Stimulated activated CD8-positive, alpha-beta memory T cell treated with anti-CD3 and anti-CD28 coated beads, Interleukin-4, amount 100 ng/mL, for 4 hours (primary cell): Measurements from ENCODE around the gene SBK1.

Experiments
- DNase-seq, 2 donors: peaks; one replicate each; pipeline ENCODE4 v3.0.0-alpha.2; 2020; ENCODE audit warnings: low read depth in 2 of 2, low spot score in 1 of 2

The SBK1 gene

DNA sequence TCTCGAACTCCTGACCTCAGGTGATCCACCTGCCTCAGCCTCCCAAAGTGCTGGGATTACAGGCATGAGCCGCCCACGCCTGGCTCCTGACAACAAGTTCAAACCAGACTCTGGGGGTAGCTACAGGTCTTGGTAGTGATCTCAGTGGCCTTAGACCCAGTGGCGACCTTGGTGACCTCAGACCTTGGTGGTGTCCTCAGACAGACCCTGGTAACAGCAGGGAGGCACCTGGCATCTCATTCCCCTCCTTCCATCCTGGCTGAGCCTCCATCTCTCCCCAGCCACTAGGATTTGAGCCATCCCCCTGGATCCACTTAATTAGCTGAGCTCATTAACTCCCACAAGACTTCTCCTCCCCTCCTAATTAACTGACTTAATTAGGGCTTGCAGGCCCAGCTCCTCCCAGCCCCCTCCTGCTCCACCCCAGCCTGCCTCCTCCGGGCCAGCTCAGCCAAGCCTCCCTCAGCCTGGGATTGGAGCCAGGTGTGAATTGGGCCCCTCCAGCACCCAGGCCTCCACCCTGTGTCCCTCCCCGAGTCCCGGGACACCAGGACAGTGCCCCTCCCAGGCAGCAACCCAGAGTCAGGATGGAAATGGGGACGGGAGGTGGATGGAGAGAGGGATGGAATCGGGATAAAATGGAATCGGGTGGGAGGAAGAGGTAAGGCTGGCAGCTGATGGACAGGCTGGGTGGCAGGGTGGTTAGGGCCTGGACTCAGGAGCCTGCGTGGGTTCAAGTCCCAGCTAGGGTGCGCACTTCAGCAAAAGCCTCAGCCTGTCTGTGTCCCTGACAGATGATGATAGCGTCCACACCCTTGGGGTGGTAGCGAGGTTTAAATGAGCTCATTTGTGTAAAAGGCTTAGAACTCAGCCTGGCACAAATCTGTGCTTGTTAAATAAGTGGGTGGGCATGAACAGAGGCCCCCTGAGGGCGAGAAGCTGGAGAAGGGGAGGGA, 11.2 kb upstream of the SBK1 start:
- DNase-seq = no peak

DNA sequence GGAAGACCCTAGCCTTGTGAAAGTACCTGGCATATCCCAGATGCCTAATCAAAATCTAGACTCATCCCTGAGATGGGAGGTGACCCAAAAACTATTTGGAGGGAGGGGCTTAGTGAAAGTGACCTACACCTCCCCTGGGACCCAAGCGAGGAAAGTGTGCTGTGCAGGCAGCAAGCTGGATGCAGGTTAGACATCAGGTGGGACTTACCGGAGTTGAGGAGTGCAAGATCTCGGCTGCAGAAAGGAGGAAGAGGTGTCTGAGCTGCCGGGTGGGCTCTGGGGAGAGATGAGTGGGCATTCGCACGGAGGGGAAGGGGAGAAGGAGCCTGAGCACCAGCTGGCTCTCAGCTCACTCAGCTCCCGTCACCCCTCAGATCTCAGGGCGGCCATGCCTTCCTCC, 10.3 kb upstream of the SBK1 start:
- no peak for DNase-seq

DNA sequence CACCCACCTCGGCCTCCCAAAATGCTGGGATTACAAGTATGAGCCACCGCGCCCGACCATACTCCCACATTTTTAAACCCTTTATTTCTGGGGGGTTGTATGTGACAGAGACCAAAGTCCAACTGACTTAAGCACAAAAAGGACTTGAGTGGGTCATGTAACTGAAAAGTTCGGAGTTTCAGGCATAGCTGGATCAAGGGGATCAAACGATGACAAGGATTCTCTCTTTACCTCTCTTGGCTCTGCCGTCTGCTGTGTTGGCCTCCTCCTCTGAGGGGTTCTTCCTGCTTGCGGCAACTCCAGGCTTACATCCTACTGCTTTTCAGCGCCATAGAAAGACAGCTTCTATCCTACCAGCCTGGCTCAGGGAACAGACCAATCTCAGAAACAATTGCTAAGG, 9.2 kb upstream of the SBK1 start:
- no peak for DNase-seq

DNA sequence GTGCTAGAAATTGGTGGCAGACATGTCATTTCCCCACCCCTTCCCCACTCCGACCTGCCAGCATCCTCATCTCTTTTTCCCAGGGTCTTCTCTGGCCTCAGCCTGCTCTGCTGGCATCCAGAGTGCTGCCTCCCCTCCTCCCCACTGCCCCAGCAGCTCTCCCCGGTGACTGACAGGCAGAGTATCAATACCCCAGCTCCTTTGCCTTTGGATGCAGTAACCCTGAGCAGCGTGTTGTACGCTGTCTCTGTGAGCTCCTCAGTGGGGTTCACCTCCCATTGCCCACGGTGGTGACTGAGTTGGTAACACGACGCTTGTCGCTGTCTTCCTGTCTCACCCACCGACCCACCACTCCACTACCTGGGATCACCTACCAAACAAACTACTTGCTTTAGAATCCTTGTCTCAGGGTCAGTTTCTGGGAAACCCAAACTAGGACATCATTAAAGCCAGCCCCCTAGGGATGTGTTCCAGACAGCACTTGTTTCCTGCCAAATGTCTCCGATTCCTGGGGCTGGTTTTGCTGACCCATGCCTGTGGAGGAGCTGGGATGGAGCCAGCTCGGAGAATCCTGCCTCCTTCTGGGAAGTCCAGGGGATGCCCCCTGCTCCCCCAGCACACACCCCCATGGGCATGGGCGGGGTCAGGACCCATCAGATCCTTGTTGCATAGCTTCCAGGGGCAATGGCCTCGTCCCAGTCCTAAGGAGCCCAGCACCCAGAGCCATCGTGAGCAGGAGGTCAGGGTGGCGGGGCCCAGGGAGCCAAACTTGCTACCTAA, 8.3 kb upstream of the SBK1 start:
- no peak for DNase-seq

DNA sequence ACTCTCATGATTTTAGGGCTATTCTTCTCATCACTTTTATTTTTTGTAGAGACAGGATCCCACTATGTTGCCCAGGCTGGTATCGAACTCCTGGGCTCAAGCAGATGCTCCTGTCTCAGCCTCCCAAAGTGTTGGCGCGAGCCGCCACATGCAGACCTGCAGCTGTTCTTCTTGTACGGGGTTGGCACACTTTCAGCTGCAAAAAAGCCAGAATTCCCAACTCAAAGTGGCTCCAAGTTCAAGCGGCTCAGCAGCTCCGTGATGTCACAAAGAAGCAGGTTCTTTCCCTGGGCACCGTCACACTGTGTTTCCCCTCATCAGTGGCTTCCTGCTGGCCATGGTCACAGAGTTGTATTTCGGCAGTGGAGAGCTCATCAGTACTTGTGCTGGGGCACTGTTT, 6.7 kb upstream of the SBK1 start:
- no peak for DNase-seq

DNA sequence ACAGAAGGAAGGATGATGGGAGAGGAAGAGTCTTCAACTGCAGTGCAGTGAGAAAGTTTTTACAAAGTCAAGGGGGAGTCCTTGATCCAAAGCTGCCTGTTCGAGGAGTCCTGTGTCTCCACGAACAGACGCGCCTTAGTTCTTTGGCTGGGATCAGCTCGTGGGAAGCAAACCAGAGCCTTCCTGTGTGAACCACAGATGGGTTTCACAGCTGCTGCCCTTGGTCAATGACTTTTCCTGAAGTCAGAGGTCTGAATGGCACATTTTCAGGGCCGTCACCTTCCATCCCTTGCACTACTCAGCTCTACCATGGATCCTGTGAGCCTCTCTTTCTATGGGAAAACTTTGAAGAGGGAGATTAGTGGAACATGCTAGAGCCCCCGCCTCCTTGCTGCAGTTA, 4.2 kb upstream of the SBK1 start:
- no peak for DNase-seq

DNA sequence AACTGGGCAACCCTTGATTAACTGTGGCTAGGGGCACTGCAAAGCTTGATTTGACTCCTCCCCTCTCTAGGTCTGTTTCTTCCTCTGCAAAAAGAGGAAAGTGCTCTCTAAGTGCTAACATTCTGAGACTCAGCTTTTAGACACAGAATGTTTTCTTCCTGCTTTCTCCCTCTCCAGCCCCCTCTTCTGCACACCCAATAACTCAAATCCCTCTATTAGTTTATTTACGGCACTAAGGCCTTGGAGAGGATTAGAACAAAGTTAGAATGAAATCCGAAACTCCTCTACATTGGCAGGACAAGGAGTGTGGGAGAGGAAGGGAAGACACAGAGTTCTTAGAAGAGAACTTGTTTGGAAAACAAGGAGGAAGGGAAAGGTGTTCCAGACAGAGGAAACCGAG, 3.3 kb upstream of the SBK1 start:
- DNase-seq = no peak

DNA sequence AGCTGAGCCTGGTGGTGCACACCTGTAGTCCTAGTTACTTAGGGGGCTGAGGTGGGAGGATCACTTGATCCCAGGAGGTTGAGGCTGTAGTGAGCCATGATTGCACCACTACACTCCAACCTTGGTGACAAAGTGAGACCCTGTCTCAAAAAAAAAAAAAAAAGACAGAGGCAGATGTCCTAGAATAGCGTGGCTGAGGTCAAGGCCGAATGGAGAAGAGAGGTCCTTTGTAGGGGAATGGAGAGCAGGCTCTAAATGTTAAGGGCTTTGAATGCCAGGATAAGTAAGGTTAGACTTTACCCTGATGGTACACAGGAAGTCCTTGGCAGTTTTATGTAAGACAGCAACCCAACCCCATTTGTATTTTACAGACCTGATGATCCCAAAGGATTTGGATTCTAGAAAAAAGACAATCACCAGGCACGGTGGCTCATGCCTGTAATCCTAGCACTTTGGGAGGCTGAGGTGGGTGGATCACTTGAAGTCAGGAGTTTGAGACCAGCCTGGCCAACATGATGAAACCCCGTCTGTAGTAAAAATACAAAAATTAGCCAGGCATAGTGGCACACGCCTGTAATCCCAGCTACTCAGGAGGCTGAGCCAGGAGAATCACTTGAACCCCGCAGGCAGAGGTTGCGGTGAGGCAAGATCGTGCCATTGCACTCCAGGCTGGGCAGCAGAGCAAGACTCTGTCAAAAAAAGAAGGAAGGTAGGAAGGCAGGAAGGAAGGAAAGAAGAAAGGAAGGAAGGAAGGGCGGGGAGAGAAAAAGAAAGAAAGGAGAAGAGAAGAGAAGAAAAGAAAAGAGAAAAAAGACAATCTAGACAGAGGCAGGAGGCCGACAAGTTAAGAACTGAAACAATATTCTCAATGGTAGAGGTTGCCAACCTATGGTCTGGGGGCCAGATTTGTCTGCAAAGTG, 2.1 kb upstream of the SBK1 start:
- DNase-seq = no peak

DNA sequence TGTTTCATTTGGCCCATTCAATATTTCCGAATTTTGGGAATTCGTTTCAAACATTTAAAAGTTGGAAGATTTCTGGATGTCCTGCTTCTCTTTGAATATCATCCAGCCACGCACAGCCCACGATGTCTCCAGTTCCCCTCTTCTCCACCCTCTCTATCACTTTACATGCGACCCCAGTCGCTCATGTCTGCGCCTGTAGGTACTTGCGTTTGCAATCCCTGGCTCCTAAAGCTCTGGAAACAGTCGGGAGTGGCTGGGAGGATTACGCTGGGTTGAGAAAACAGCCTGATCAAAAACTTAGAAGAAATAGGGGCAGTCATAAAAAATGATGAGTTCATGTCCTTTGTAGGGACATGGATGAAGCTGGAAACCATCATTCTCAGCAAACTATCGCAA, 1.5 kb upstream of the SBK1 start:
- DNase-seq = no peak

DNA sequence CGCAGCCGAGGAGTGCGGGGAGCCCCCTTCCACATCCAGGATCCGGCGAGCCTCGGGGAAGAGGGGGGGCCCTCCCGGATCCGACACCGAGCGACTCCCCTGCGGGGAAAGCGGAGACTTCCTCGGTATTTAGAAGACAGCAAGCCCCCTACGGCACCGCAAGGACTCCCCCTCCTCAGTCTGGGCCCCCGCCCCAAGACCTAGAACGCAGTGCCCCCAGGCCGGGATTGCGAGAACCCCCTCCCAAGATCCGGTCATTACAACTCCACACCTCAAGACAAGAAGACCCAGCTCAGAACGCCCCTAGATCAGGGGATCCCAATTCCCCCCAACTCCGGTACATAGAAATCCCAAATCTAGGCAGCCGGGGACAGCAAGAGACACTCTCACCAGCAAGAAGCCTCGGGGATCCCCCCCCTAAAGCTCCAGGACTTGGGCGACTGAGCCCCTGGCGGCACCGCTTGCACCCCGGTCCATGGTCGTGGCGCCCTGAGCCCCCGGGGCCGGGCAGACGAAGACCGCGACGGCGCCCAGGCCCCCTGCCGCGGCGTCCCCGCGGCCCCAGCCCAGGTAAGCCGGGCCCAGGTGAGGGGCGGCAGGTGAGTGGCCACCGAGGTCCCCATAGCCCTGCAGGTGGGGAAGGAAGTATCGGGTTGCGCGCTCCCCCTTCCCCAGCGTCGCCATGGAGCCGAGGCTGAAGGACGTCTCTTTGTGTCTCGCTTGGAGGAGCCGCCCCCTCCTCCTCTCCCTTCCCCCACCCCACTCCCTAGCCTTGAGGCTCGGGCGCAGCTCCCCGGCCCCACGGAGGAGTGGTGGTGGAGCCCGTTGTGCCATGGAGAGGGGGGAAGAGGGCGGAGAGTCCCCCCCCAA, 641 bp downstream of the SBK1 start:
- no peak for DNase-seq

DNA sequence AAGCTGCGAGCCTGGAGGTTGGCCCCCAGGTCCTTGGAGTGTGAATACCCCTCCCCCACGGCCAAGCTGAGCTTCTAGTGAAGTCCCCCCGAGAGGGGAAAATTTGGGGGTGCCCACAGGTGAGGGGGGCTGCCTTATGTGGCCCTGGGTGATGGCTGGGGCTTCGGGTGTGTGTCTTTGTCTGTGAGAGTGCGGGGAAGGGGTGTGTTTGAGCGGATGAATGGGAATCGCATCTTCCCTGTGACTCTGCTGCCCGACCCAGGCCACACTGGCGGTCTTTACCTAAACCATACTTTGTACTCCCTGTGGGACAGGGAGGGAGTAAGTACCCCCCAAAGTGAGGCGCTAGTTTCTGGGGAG, 1.3 kb downstream of the SBK1 start:
- DNase-seq = no peak

DNA sequence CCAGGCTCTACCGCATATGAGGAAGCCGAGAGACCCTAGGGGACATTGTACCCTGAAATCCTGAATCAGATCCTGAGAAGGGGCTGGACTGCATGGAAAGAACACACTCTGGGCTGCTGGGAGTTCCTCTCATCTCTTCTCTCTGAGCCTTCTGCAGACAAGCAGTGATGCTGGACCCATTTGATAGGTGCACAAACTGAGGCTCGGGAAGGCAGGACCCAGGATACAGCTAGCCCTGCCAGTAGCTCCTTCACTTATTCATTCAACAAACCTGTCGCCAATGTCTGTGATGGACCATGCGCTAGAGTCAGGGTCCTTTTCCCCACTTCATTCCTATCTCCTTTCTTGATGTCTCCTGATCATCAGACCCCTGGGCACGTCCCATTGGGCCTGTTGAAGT, 1.9 kb downstream of the SBK1 start:
- DNase-seq = no peak

DNA sequence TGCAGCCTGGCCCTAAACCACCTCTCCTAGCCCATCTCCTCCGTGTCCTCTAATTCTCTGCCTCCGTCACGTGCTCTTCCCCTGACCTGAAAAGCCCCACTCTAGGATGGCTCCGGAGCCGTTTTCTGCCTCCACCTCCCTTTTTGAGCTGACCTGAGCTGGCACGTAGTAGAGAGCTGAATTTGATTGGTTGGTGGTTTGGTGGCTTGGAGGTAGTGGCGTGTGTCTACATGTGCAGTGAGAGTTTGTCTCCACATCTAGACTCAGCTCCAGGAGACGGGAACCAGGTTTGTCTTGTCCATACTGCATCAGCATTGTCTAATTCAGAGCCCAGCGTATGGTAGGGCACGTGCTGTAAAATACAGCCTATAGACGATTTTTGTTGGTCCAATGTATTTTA, 3.0 kb downstream of the SBK1 start:
- DNase-seq = no peak

DNA sequence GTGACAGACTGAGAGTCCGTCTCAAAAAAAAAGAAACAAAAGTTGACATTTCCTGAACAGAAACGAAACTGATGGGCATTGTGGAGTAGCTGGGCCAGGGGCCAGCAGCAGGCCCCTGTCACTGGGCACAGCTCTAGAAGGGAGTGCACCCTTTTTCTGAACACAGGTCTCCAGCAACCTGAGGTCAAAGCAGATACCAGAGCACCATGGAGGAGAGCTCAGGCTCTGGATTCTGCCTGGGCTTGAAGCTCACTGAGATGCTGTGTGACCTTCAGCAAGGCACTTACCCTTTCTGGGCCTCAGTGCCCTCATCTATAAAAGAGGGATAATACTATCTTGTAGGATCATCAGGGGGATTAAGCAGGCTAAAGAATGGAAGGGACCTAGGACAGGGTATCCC, 5.0 kb downstream of the SBK1 start:
- no peak for DNase-seq

DNA sequence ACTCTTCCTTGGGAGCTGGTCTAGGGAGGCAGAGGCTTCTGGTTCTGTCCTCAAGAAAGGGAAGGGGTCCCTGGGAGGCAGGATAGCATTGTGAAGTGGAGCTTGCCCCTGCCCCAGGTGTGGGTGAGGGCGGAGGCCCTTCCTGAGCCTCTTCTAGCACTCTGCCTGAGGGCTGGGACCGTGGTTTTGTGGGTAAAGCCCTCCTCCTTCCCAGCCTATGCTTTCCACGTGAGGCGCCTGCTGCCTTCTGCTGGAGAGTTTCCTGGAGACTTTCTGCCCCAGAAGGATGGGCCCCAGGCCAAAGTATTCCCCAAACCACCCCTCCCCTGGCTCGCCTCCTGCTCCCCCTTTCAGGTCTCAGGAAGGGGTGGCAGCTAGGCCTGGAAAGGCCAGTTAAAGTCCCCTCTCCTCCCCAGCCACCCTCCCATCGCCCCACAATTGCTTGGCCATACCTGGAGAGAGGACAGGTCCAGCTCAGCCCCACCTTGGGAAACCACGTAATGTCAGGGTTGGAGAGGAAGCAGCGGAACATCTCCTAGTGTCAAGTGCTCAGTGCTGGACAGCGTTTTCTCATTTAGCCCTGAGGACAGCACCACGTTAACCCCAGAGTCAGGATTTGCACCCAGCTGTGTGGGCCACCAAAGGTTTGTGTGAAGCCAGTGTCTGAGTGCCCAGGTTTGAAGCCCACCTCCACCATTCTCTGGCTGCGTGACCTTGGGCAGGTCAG, 5.6 kb downstream of the SBK1 start:
- no peak for DNase-seq

DNA sequence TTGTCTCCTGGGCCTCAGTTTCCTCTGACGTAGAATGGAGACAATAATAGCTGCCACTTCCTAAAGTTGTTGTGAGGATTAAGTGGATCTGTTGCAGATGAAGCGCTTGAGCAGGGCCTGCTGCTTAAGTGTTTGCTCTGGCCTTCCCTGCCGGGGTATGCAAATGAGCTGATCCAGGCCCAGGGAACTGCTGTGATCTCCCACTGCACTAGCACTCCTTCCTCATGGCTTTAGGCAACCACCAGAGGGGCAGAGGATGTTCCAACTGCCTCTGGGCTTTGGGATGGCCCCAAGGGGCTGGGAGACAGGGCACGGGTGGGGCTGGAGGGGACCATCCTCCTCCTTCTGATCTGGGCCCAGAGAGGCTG, 6.2 kb downstream of the SBK1 start:
- no peak for DNase-seq

DNA sequence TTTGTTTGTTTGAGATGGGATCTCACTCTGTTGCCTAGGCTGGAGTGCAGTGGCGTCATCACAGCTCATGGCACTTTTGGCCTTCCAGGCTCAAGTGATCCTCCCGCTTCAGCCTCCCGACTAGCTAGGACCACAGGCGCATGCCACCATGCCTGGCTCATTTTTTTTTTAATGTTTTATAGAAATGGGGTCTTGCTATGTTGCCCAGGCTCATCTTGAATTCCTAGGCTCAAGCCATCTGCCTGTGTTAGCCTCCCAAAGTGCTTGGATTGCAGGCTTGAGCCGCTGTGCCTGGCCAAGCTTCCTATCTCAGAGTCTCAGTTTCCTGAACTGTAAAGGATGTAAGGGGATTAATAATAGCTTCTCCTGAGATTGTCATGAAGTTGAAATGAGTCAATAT, 8.0 kb downstream of the SBK1 start:
- no peak for DNase-seq

DNA sequence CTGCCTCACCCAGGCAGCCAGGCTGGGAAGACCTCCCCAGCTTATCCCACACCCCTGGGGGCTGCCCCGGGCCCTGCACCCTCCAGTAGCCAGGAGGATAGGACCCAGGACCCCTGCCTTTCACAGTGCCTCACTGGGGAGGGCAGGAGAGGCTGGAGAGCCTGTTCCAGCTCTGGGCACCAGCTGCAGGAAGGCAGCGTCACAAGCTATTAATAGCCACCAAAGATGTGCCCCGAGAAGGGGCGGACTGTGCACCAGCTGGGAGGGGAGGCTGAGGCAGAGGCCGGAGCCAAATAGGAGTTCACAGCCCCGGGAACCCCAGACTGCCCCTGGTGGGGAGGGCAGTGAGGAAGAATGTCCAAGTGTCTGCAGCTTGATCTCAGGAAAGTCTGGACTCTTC, 8.8 kb downstream of the SBK1 start:
- DNase-seq = no peak

DNA sequence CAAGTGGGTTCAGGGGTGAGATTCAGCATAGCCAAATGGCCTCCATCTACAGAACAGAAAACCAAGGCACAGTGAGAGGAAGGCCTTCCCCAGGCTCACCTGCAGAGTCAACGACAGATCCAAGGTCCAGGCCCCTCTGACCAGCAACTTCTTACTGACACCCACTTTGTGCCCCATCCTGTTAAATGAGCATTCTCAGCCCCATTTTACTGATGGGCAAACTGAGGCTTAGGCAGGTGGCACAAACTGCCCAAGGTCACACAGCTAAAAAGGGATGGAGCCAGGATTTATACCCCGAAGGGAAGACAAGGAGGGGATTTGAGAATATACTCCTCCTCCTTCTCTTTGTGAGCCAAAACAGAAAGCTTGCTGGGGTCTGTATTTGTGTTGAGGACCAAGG, 9.3 kb downstream of the SBK1 start:
- no peak for DNase-seq

DNA sequence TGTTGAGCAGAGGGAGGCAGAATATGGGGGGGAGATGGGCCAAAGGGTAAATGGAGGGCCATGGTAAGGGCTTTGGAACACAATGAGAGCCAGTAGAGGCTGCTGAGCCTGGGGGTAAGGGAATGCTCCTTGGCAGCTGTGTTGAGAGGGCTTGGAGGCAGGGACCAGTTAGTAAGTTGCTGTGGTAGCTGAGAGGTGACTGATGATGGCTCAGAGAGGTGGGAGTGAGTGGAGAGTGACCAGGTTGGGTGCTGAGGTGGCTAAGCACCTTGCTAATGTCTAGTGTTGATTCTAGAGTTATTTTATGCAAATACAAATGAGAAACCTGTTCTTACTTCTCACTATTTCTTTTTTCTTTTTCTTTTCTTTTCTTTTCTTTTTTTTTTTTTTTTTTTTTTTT, 10.8 kb downstream of the SBK1 start:
- no peak for DNase-seq
